ENCODE results near the gene SNAP91. TPM values are rescaled to one million over a fixed set of nuclear protein-coding genes. Genes with fewer than 3 reads are reported as not detected.
"Not testable (repeated sequence)": the region's sequence is repeated elsewhere in the genome, so short reads cannot be mapped to it uniquely, and the experiment has no call there.

The SNAP91 gene
- not detected for total RNA-seq

- ChIA-PET POLR2A (no interaction called here), CTCF (interaction anchor here (1.7 kb wide), 1 partner anchor 14 kb away, joined by 3 read pairs; no protein-coding TSS in a partner anchor)
Observed at GRCh38 chr6:83708970-83709747, at the start of gene SNAP91. TSS of gene SNAP91 (minus strand) at chr6:83709101. CDS start at chr6:83707927, 1,174 bp downstream.

DNA sequence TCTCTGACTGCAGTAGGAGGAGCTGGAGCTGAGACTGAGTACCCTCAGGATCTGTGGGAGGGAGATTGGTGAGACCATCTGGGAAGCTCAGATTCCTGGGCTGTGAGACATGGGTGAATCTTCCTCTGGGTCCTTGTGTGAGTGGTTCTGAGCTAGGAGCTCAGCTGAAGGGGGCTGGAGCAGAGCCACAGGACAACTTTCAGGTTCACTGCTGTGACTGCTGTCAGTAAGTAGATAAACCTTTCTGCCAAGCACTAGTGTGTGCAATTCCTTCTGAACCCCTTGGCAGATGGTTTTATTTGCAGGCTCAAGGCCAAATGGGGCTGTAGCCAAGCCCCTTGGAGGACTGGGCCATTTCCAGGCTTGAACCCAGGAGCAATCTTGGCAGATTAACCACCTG, 49.6 kb upstream of the SNAP91 start:
- ChIA-PET POLR2A (no interaction called here), CTCF (no interaction called here)

DNA sequence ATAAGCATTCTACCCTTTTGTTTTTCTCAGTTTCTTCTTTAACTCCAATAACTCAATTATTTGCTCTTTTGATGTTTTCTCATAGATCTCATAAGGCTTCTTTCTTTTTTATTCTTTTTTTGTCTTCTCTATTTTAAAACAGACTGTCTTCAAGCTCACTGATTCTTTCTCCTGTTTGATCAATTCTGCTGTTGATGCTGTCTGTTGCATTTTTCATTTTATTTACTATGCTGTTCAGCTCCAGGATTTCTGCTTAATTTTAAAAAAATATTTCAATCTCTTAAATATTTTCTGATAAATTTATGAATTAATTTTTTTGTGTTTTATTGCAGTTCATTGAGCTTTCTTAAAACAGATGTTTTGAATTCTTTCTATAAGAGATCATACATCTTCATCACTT, 48.1 kb upstream of the SNAP91 start:
- ChIA-PET POLR2A (no interaction called here), CTCF (no interaction called here)

- CTCF ChIA-PET = no interaction called here
- POLR2A ChIA-PET = no interaction called here
Observed at GRCh38 chr6:83756565-83756964, 47.7 kb upstream of the SNAP91 start.

- POLR2A ChIA-PET, CTCF ChIA-PET: not testable (repeated sequence)
Observed at GRCh38 chr6:83752375-83752774, 43.5 kb upstream of the SNAP91 start.

GRCh38 chr6:83741089-83741488, 32.2 kb upstream of the SNAP91 start:
- ChIA-PET POLR2A (no interaction called here), CTCF (no interaction called here)

- CTCF ChIA-PET = no interaction called here
Observed at GRCh38 chr6:83735461-83735860, 26.6 kb upstream of the SNAP91 start.

DNA sequence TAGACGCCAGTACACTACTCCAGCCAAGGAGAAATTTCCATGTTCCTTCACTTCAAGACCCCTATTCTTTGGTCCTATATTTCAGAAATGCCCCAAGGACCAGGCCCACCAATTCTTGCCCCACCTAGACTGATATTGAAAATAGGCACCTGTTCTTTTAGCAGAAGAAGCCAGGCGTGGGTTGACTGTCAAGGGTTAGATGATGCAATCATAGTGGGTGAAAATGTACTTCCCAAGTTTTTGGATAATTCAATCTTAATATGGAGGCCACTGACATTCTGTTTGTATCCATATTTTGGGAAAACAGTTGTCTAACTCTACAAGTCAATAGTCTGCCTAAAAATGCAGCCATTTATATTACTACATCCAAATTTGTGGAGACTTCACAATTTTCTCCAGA, 21.0 kb upstream of the SNAP91 start:
- POLR2A ChIA-PET = no interaction called here
- CTCF ChIA-PET = no interaction called here

More at GRCh38 chr6:83735461-83735860, 26.6 kb upstream of the SNAP91 start:
- POLR2A ChIA-PET = no interaction called here

DNA sequence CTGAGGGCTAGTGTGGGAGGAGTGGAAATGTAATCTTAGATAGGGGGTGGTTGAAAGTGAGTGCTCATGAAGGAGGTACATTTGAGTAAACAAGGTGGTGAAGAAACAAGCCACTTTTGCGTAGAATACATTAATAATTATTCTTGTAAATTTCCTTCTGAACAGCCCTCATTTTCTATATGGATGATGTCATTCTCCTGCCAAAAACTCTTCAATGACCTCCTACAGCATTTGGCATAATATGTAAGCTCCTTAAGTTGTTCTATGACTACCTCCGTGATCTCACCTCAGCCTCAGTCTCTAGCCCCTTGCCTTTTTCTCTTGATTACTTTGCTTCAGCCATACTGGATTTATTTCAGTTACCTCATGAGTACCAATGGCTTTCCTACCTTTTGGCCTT, 14.0 kb upstream of the SNAP91 start:
- ChIA-PET POLR2A (no interaction called here), CTCF (no interaction called here)

DNA sequence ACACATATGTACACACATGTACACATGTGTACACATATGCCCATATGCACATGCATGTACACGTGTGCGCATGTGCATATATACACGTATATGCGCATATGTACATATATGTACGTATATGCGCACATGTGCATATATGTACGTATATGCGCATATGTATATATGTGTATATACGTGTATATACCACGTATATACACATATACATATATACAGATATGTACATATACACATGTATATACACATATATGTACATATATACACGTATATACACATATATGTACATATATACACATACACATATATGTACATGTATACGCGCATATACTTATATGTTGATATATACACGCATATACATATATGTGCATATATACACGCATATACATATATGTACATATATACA, 8.9 kb upstream of the SNAP91 start:
- CTCF ChIA-PET = no interaction called here
- POLR2A ChIA-PET = no interaction called here

DNA sequence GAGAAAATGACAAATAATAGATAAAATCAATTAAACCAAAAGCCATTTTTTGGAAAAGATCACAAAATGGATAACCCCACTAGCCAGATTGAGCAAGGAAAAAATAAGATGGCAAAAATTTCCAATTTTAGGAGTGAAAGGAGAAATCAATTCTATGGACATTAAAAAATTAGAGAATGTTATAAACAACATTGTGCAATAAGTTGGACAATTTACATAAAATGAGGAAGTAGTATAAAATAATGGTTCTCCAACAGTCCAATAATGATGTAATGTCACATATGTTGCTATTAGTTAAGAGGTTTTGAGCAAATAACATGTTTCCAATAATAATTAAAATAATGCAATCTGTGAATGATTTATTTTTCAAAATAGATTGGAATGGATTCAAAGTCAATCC, 3.1 kb upstream of the SNAP91 start:
- CTCF ChIA-PET = no interaction called here
- POLR2A ChIA-PET = no interaction called here

- CTCF ChIA-PET = interaction anchor here (1.7 kb wide), 1 partner anchor 14 kb away, joined by 3 read pairs; no protein-coding TSS in a partner anchor
- POLR2A ChIA-PET = no interaction called here
Observed at GRCh38 chr6:83709748-83710050, 798 bp upstream of the SNAP91 start.

DNA sequence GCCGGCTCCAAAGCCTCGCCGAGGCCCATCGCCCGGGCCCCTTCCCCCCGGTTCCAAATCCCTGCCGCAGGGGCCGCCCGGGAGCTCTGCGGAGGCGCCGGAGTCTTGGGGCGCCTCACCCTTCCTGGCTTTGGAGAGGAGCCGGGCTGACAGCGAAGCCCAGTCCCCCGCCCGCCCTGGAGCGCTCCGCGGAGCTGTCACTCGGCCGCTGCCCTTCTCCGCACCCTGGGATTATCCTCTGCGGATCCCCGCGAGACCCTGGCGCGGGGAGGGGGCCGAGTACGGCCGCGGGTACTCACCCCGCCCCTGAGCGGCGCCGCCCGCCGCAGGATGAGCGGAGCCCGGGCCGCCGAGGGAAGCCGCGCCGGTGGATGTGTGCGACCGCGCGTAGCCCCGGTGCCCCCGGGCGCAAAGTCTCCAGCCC, 343 bp downstream of the SNAP91 start:
- ChIA-PET POLR2A (no interaction called here), CTCF (interaction anchor here (1.7 kb wide), 1 partner anchor 13 kb away, joined by 3 read pairs; no protein-coding TSS in a partner anchor)

- ChIA-PET CTCF (no interaction called here), POLR2A (no interaction called here)
Observed at GRCh38 chr6:83707829-83708545, 914 bp downstream of the SNAP91 start.

- CTCF ChIA-PET = no interaction called here
- POLR2A ChIA-PET = no interaction called here
Observed at GRCh38 chr6:83702749-83703148, 6.2 kb downstream of the SNAP91 start.

DNA sequence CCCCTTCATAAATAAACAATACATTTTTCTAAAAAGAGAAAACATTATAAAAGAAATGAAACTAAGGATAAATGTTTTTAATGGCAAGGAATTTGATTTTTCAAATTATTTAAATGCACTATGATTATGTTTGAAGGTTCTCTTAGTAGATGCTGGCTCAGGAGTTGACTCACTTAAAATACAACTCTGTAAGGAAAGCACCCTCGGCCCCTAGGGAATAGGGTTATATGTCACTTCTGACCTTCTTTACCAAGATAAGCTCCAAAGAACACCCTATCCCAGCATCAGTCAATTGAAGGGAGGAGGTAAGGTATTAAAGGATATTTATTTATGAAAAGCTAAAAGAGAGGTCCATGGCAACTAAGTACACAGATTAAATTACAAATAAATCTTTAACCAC, 6.8 kb downstream of the SNAP91 start:
- ChIA-PET CTCF (no interaction called here), POLR2A (no interaction called here)

GRCh38 chr6:83696674-83697073, 12.2 kb downstream of the SNAP91 start:
- ChIA-PET POLR2A (no interaction called here), CTCF (no interaction called here)

GRCh38 chr6:83685481-83685880, 23.4 kb downstream of the SNAP91 start:
- ChIA-PET POLR2A (no interaction called here), CTCF (no interaction called here)

- ChIA-PET POLR2A (no interaction called here), CTCF (no interaction called here)
Observed at GRCh38 chr6:83677791-83678190, 31.1 kb downstream of the SNAP91 start.

- ChIA-PET CTCF (no interaction called here), POLR2A (no interaction called here)
Observed at GRCh38 chr6:83637953-83638352, 70.9 kb downstream of the SNAP91 start.

GRCh38 chr6:83636800-83637199, 72.1 kb downstream of the SNAP91 start:
- ChIA-PET CTCF (no interaction called here), POLR2A (no interaction called here)

DNA sequence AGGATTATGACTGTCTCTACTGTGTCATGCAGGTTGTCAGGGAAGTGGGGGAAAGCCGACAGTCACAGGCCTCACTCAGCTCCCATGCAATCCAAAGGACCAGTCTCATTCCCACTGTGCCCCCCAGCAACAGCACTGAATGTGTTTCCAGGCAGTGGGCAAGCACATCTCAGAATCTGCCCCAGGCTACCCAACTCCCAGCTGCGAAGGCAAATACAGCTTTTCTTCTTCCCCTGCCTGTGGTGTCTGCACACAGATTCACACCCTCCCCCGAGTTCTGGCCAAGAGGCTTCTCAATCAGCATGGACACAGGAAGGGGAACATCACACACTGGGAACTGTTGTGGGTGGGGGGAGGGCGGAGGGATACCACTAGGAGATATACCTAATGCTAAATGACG, 75.3 kb downstream of the SNAP91 start:
- ChIA-PET POLR2A (no interaction called here), CTCF (no interaction called here)
